ENCODE measurements around the gene KCNIP3. TPM values are rescaled to one million over a fixed set of nuclear protein-coding genes. Genes with fewer than 3 reads are reported as not detected.

KCNIP3 gene
- total and polyA plus RNA-seq, 9 of the 15 experiments (the other 6 are each of a cell fraction or from before 2014, with no cell fraction given) = 0.04 TPM; not detected in 8

- Histone ChIP-seq H3K27ac (ENCODE audit: extremely low read depth, low read depth, low read length) (no peak overlapping the region), H3K27me3 (ENCODE audit: control insufficient read depth in 2 of 2, insufficient read depth in 2 of 2, low read length in 2 of 2) (peaks cover 2 to 28% of the 10 kb centered on the region in 2 experiments; a peak in 3 of 5 replicates), H3K9me1 (ENCODE audit: control insufficient read depth, insufficient read depth, low read length) (no peaks in the 10 kb centered on the region), H3K79me2 (ENCODE audit: control insufficient read depth, insufficient read depth, low read length) (no peaks in the 10 kb centered on the region), H3K9me3 (replicated peaks; ENCODE audit: control insufficient read depth, insufficient read depth, low read depth, low read length) (no peaks in the 10 kb centered on the region), H3K4me1 (replicated peaks in 1 of 2; ENCODE audit: control insufficient read depth in 2 of 2, insufficient read depth in 2 of 2, low read length in 2 of 2) (peaks cover 0 to 15% of the 10 kb centered on the region in 2 experiments; a peak in 2 of 5 replicates), H2AFZ (ENCODE audit: low read depth, low read length) (no peak overlapping the region), H3K9ac (ENCODE audit: insufficient read depth in 1 of 2, low read depth in 2 of 2, low read length in 2 of 2) (no peak overlapping the region), H3K4me2 (ENCODE audit: insufficient read depth, low read length) (no peak overlapping the region), H4K20me1 (replicated peaks; ENCODE audit: control insufficient read depth, insufficient read depth, low read length) (no peaks in the 10 kb centered on the region), H3K4me3 (no peak overlapping the region), H3K36me3 (ENCODE audit: control insufficient read depth, insufficient read depth, low read length) (no peaks in the 10 kb centered on the region)
- intact Hi-C loops (cut with micrococcal nuclease) (no loop called here), in situ Hi-C loops (cut with MboI) (no loop called here)
- no TSS peak for BruUV-seq (replicated peaks)
- TF ChIP-seq BACH1 (tag; IDR thresholded peaks at IDR 0.05) (no peak), CREB5 (CRISPR knock-in tag; IDR thresholded peaks at IDR 0.05) (no peak), TFAM (CRISPR knock-in tag; conservative IDR thresholded peaks at IDR 0.05) (no peak), ZNF212 (CRISPR knock-in tag; IDR thresholded peaks at IDR 0.05) (no peak), CHAMP1 (IDR thresholded peaks at IDR 0.05) (no peak), ZFP91 (CRISPR knock-in tag; IDR thresholded peaks at IDR 0.05) (no peak), ZC3H8 (IDR thresholded peaks at IDR 0.05) (no peak), BRCA1 (IDR thresholded peaks at IDR 0.05) (no peak), BRCA1 (CRISPR knock-in tag; IDR thresholded peaks at IDR 0.05) (no peak), ZNF589 (CRISPR knock-in tag; IDR thresholded peaks at IDR 0.05; ENCODE audit: low read depth) (no peak)
- ChIA-PET CTCF (ENCODE audit: low intra/inter-chr PET ratio) (no interaction called here), POLR2A (no interaction called here)
- ATAC-seq (no peak), FAIRE-seq (no peak), DNase-seq (ENCODE audit: extremely low read depth in 1 of 4, low spot score in 3 of 4) (no peak)
- 0% methylated on average over 5 of the region's 8 CpGs for WGBS (ENCODE audit: insufficient coverage, low coverage, missing lambda C conversion rate)
Observed at GRCh38 chr2:95281071-95281470, 16.1 kb upstream of the KCNIP3 start.

Data from K562 (cell line).